ENCODE measurements around the gene PCNX4. TPM values are rescaled to one million over a fixed set of nuclear protein-coding genes. Genes with fewer than 3 reads are reported as not detected.

Gene PCNX4
- total RNA-seq, 2 donors from 2014 or later, result 37.6 to 71.2 TPM

GRCh38 chr14:60174352-60175254 is 82.9 kb downstream of the PCNX4 start:
- no peak for DNase-seq
- H3K36me3 ChIP-seq (replicated peaks in 1 of 2; ENCODE audit: insufficient read depth in 1 of 2, low read depth in 2 of 2), result no peaks in the 10 kb centered on the region
- 72 to 74% methylated on average over 11 of the region's 11 CpGs for WGBS, 2 donors
- no peak for TF ChIP-seq CTCF (IDR thresholded peaks at IDR 0.05)
- no peak for TF ChIP-seq POLR2A (IDR thresholded peaks at IDR 0.05)
- no peak overlapping the region for H3K4me3 ChIP-seq
- H3K9me3 ChIP-seq, result no peaks in the 10 kb centered on the region
- H3K27me3 ChIP-seq, result no peaks in the 10 kb centered on the region
- ATAC-seq, result no peak
- no peaks in the 10 kb centered on the region for H3K4me1 ChIP-seq
- intact Hi-C loops (cut with DNase I), result no loop called here
- no peak overlapping the region for H3K27ac ChIP-seq

DNA sequence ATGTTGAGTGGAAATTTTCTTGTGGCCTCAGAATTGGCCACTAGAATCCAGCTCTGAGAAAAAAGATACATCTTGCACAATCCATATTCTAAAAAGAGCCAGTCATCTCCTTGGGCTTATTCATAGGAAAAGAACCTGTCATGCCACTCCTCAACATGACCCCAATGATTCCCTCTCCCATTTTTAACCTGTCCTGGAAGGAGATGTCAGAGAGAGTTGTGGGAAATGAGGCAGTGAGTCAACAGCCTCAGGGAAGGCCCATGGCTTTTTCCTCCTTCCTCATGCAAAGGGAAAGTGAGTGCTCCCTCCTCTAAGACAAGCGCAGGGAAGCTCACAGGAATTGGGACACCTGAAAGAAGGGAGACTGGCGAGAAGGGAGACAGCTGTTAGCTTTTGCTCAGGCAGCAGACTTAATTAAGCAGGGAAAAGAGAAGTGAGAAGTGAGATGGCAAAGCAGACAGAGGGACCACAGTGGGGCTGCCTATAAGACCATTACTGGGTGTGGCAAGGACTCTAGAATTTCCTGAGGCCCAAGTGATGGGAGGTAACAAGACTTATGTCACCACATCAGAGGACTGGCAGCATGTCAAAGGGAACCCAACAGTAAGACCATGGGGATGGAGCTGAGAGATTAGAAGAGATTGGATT is 83.7 kb downstream of the PCNX4 start:
- H3K27me3 ChIP-seq, result no peaks in the 10 kb centered on the region
- DNase-seq (no peak), ATAC-seq (no peak)
- no peaks in the 10 kb centered on the region for H3K9me3 ChIP-seq
- H3K27ac ChIP-seq, result no peak overlapping the region
- 63 to 74% methylated on average over 2 of the region's 2 CpGs for WGBS, 2 donors
- H3K4me1 ChIP-seq, result no peaks in the 10 kb centered on the region
- TF ChIP-seq POLR2A (IDR thresholded peaks at IDR 0.05) (no peak), CTCF (IDR thresholded peaks at IDR 0.05) (no peak)
- H3K4me3 ChIP-seq, result no peak overlapping the region
- intact Hi-C loops (cut with DNase I), result no loop called here
- H3K36me3 ChIP-seq (replicated peaks in 1 of 2; ENCODE audit: insufficient read depth in 1 of 2, low read depth in 2 of 2), result no peaks in the 10 kb centered on the region

GRCh38 chr14:60178164-60178563 is 86.4 kb downstream of the PCNX4 start:
- Histone ChIP-seq H3K36me3 (replicated peaks in 1 of 2; ENCODE audit: insufficient read depth in 1 of 2, low read depth in 2 of 2) (no peaks in the 10 kb centered on the region), H3K9me3 (no peaks in the 10 kb centered on the region), H3K27ac (no peak overlapping the region), H3K4me3 (no peak overlapping the region), H3K27me3 (no peaks in the 10 kb centered on the region), H3K4me1 (no peaks in the 10 kb centered on the region)
- TF ChIP-seq CTCF (IDR thresholded peaks at IDR 0.05) (no peak), POLR2A (IDR thresholded peaks at IDR 0.05) (no peak)
- no peak for DNase-seq
- intact Hi-C loops (cut with DNase I), result no loop called here
- 75 to 86% methylated on average over 1 of the region's 1 CpG for WGBS, 2 donors
- ATAC-seq, result no peak

DNA sequence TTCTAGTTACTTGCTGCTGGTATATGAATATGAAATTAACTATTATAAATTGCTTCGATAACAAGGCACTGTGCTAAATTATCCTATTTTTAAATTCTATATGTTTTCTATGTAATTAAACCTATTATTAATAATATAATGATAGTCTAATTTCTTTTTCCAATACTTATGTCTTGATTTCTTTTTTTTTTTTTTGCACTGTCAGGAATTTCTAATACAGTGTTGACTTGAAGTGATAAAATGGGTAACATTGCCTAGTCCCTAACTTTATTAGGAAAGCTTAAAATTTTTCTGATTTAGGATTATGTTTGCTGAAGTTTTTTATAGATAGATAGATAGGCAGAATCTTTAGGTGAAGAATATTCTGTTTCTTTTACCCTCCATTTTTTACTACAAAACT is 87.1 kb downstream of the PCNX4 start:
- H3K4me1 ChIP-seq, result no peaks in the 10 kb centered on the region
- no peak for ATAC-seq
- H3K9me3 ChIP-seq, result no peaks in the 10 kb centered on the region
- no peak overlapping the region for H3K4me3 ChIP-seq
- no peak for TF ChIP-seq POLR2A (IDR thresholded peaks at IDR 0.05)
- TF ChIP-seq CTCF (IDR thresholded peaks at IDR 0.05), result no peak
- 90 to 98% methylated on average over 1 of the region's 1 CpG for WGBS, 2 donors
- intact Hi-C loops (cut with DNase I), result no loop called here
- no peaks in the 10 kb centered on the region for H3K27me3 ChIP-seq
- no peak overlapping the region for H3K27ac ChIP-seq
- H3K36me3 ChIP-seq (replicated peaks in 1 of 2; ENCODE audit: insufficient read depth in 1 of 2, low read depth in 2 of 2), result no peaks in the 10 kb centered on the region
- DNase-seq, result no peak

Measured in body of pancreas (tissue), 4 donors.